GM23248 (cell line): Measurements from ENCODE around the gene IL24. TPM values are rescaled to one million over a fixed set of nuclear protein-coding genes. Genes with fewer than 3 reads are reported as not detected.

Experiments
- DNase-seq: peaks from one replicate; pipeline ENCODE4 v3.0.0-alpha.2; 2015
- H2AFZ ChIP-seq: fragments of 200-600 bp; sonication (generic); 2 replicates; pipeline ENCODE4 v1.6.1; 2016; ENCODE audit warnings: antibody characterized with exemption
- H3F3A ChIP-seq: fragments of 200-600 bp; sonication (generic); 2 replicates; pipeline ENCODE4 v1.6.1; 2016; ENCODE audit warnings: mild to moderate bottlenecking, antibody characterized with exemption, mixed run types; ENCODE audit not compliant: insufficient read depth
- H3K27ac ChIP-seq: fragments of 200-600 bp; sonication (generic); 2 replicates; pipeline ENCODE4 v1.5.1; 2016; ENCODE audit warnings: mild to moderate bottlenecking
- H3K27me3 ChIP-seq: fragments of 200-600 bp; sonication (generic); replicated peaks from 2 replicates; pipeline ENCODE4 v1.6.1; 2016; ENCODE audit warnings: mild to moderate bottlenecking; ENCODE audit not compliant: insufficient read depth
- H3K36me3 ChIP-seq: fragments of 200-600 bp; sonication (generic); 2 replicates; pipeline ENCODE4 v1.6.1; 2016; ENCODE audit warnings: low read depth, mild to moderate bottlenecking
- H3K4me1 ChIP-seq: fragments of 200-600 bp; sonication (generic); 2 replicates; pipeline ENCODE4 v1.6.1; 2016; ENCODE audit warnings: mild to moderate bottlenecking; ENCODE audit not compliant: insufficient read depth
- H3K4me2 ChIP-seq: fragments of 200-600 bp; sonication (generic); one replicate; pipeline ENCODE4 v1.6.1; 2016; ENCODE audit warnings: mild to moderate bottlenecking; ENCODE audit not compliant: unreplicated experiment
- H3K4me3 ChIP-seq: fragments of 200-600 bp; sonication (generic); 2 replicates; pipeline ENCODE4 v1.5.1; 2016; ENCODE audit warnings: mild to moderate bottlenecking
- H3K79me2 ChIP-seq: fragments of 200-600 bp; sonication (generic); 2 replicates; pipeline ENCODE4 v1.6.1; 2016; ENCODE audit warnings: mild to moderate bottlenecking; ENCODE audit not compliant: insufficient read depth
- H3K9ac ChIP-seq: fragments of 200-600 bp; sonication (generic); 2 replicates; pipeline ENCODE4 v1.6.1; 2016; ENCODE audit warnings: mild to moderate bottlenecking
- H3K9me2 ChIP-seq: fragments of 200-600 bp; sonication (generic); 2 replicates; pipeline ENCODE4 v1.6.1; 2016; ENCODE audit warnings: mixed run types, mild to moderate bottlenecking, moderate library complexity; ENCODE audit not compliant: insufficient read depth
- H3K9me3 ChIP-seq: fragments of 200-600 bp; sonication (generic); one replicate; pipeline ENCODE4 v1.6.1; 2017; ENCODE audit warnings: low read depth
- H4K20me1 ChIP-seq: fragments of 200-600 bp; sonication (generic); 2 replicates; pipeline ENCODE4 v1.6.0; 2016; ENCODE audit not compliant: insufficient read depth
- EZH2 ChIP-seq: fragments of 200-600 bp; sonication (generic); IDR thresholded peaks from 2 replicates; pipeline ENCODE4 v1.6.1; 2018; ENCODE audit warnings: antibody characterized with exemption, mild to moderate bottlenecking; ENCODE audit not compliant: insufficient read depth, poor library complexity, severe bottlenecking
- EZH2phosphoT487 ChIP-seq: fragments of 200-600 bp; sonication (generic); IDR thresholded peaks from 2 replicates; pipeline ENCODE4 v1.6.1; 2018; ENCODE audit warnings: antibody characterized with exemption, moderate library complexity, mild to moderate bottlenecking, low read depth; ENCODE audit not compliant: insufficient read depth
- WGBS, 2 experiments: methylation state at CpG; one replicate each; pipeline ENCODE4 v1.1.6; 2015 to 2017; ENCODE audit warnings: low lambda C conversion rate in 2 of 2, low coverage in 1 of 2; ENCODE audit errors: missing lambda C conversion rate in 2 of 2; 5-methylcytosine and 5-hydroxymethylcytosine counted together
- in situ Hi-C: fragments of 300-500 bp; cut with MboI; formaldehyde crosslinking; loops from 2 replicates; pipeline ENCODE4 v1.15.0; 2020
- polyA plus RNA-seq: library from polyadenylated mRNA; unstranded; fragments of >200 nt; fragmentation: Nextera tagmentation; extraction: Ambion mirVana; gene quantifications from 2 replicates; pipeline ENCODE4 v1.2.1, GENCODE V29; 2016
- total RNA-seq: library from RNA; depleted of rRNA; stranded (reverse); fragments of >200 nt; shearing (Covaris generic); gene quantifications from 2 replicates; pipeline ENCODE4 v1.2.3, GENCODE V29; 2014

Gene IL24
- total and polyA plus RNA-seq, 2 experiments from 2014 or later: 0.49 to 2.4 TPM

- Histone ChIP-seq H3K9ac (no peak overlapping the region), H2AFZ (no peak overlapping the region), H3K4me1 (peaks cover 12% of the 10 kb centered on the region; the same call in 1 of the 2 replicates), H3F3A (peaks cover 19% of the 10 kb centered on the region; the same call in 1 of the 2 replicates), H3K9me2 (no peaks in the 10 kb centered on the region), H4K20me1 (no peaks in the 10 kb centered on the region), H3K4me2 (no peak overlapping the region), H3K36me3 (no peaks in the 10 kb centered on the region), H3K79me2 (no peaks in the 10 kb centered on the region), H3K27me3 (no peaks in the 10 kb centered on the region), H3K9me3 (no peaks in the 10 kb centered on the region), H3K27ac (no peak overlapping the region), H3K4me3 (no peak overlapping the region)
- in situ Hi-C loops: no loop called here
- DNase-seq: no peak
- TF ChIP-seq EZH2phosphoT487: no peak
- TF ChIP-seq EZH2: no peak
- 62 to 64% methylated on average over 3 of the region's 3 CpGs for WGBS, 2 experiments
Observed at GRCh38 chr1:206854401-206855129, 42.7 kb upstream of the IL24 start.

DNA sequence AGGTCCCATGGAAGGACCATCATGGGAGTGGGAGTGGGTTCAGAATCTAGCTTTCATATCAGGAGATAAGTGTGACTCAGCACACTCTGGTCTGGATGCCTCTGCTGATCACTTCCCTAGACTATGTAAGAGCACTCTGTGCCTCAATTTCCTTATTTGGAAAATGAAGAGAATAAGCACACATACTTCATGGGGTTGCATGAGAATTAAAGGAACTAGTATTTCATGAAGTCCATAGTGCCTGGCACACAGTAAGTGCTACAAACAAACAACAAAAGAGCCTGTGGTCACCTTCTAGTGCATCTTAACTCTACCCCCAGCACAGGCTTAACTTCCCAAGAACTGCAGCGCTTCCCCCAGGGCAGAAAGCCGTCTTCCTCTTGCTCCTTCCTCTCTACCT is 41.4 kb upstream of the IL24 start:
- no peaks in the 10 kb centered on the region for H3K36me3 ChIP-seq
- in situ Hi-C loops: no loop called here
- WGBS, 2 experiments: 84 to 94% methylated on average over 2 of the region's 2 CpGs

DNA sequence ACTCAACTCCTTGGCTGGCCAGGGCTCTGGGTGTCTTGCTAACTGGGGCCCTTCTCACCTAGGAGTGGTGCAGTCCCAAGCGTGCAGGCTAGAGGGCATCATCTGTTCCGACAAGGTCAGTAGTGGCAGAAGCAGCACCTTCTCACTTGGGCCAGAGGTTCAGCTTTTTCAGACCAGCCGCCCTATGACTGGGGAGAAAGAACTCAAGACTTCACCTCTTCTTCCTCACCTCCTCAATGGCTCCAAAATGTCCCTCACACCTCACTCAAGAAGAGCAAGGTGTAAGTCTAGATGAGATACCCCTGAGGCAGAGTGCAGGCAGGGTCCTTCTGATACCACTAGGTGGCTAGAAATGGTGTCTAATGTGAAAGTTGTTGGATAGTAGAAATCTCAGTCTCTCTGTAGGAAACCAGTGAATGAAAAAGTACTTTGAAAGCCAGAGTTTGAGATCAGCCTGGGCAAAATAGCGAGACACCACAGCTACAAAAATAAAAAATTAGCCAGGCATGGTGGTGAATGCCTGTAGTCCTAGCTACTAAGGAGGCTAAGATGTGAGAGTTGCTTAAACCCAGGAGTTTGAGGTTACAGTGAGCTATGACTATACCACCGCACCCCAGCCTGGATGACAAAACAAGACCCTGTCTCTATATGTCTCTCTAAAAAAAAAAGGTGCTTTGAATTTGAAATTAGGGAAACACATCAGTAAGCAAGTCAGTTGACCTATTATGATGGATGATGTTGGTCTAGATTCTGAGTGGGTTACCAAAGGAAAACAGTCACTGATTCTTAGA is 40.4 kb upstream of the IL24 start:
- H3K9me3 ChIP-seq: no peaks in the 10 kb centered on the region
- H3K4me2 ChIP-seq: no peak overlapping the region
- H3F3A ChIP-seq: peaks cover 5% of the 10 kb centered on the region; the same call in 1 of the 2 replicates
- H4K20me1 ChIP-seq: no peaks in the 10 kb centered on the region
- H3K27me3 ChIP-seq: 0 out of 2 replicates have a peak, but pooled peaks cover 3% of the 10 kb centered on the region
- H3K36me3 ChIP-seq: no peaks in the 10 kb centered on the region
- no peak overlapping the region for H3K27ac ChIP-seq
- in situ Hi-C loops: no loop called here
- no peaks in the 10 kb centered on the region for H3K79me2 ChIP-seq
- peak; percentile 31 for DNase-seq
- no peak for TF ChIP-seq EZH2
- TF ChIP-seq EZH2phosphoT487: no peak
- whole genome bisulfite sequencing, 2 experiments: 79 to 82% methylated on average over 5 of the region's 5 CpGs
- no peak overlapping the region for H3K9ac ChIP-seq
- H3K4me1 ChIP-seq: no peaks in the 10 kb centered on the region
- no peak overlapping the region for H2AFZ ChIP-seq
- H3K4me3 ChIP-seq: no peak overlapping the region
- no peaks in the 10 kb centered on the region for H3K9me2 ChIP-seq

More for the DNA sequence above, 41.4 kb upstream of the IL24 start:
- Histone ChIP-seq H4K20me1 (no peaks in the 10 kb centered on the region), H3K9ac (no peak overlapping the region), H3K4me1 (peaks cover 7% of the 10 kb centered on the region; the same call in 1 of the 2 replicates), H3K4me3 (no peak overlapping the region), H2AFZ (no peak overlapping the region), H3K27ac (no peak overlapping the region), H3F3A (peaks cover 13% of the 10 kb centered on the region; the same call in 1 of the 2 replicates), H3K9me3 (no peaks in the 10 kb centered on the region), H3K27me3 (0 out of 2 replicates have a peak, but pooled peaks cover 3% of the 10 kb centered on the region), H3K79me2 (no peaks in the 10 kb centered on the region), H3K4me2 (no peak overlapping the region), H3K9me2 (no peaks in the 10 kb centered on the region)
- TF ChIP-seq EZH2 (no peak), EZH2phosphoT487 (no peak)
- no peak for DNase-seq

- TF ChIP-seq EZH2 (no peak), EZH2phosphoT487 (no peak)
- no peak overlapping the region for H3K4me2 ChIP-seq
- no peaks in the 10 kb centered on the region for H3K79me2 ChIP-seq
- DNase-seq: no peak
- in situ Hi-C loops: no loop called here
- H3K9ac ChIP-seq: no peak overlapping the region
- H3K36me3 ChIP-seq: no peaks in the 10 kb centered on the region
- H3K27me3 ChIP-seq: 0 out of 2 replicates have a peak, but pooled peaks cover 3% of the 10 kb centered on the region
- no peaks in the 10 kb centered on the region for H3F3A ChIP-seq
- H4K20me1 ChIP-seq: no peaks in the 10 kb centered on the region
- WGBS, 2 experiments: 52 to 60% methylated on average over 5 of the region's 5 CpGs
- no peak overlapping the region for H2AFZ ChIP-seq
- no peaks in the 10 kb centered on the region for H3K9me3 ChIP-seq
- H3K4me1 ChIP-seq: no peaks in the 10 kb centered on the region
- H3K9me2 ChIP-seq: no peaks in the 10 kb centered on the region
- no peak overlapping the region for H3K27ac ChIP-seq
- no peak overlapping the region for H3K4me3 ChIP-seq
Observed at GRCh38 chr1:206859082-206859521, 38.1 kb upstream of the IL24 start.
